GM12878 (cell line): ENCODE data around the gene LCN12. TPM values are rescaled to one million over a fixed set of nuclear protein-coding genes. Genes with fewer than 3 reads are reported as not detected.
A peak's percentile ranks its signal among the peaks of the same experiment; 100 is the strongest.

ENCODE experiments used
- ATAC-seq: fragments of 200-7000 bp; cut with Tn5 transposase; 3 replicates; pipeline ENCODE4 v1.9.1; 2020; ENCODE audit warnings: mild to moderate bottlenecking, moderate library complexity
- BruUV-seq: library from RNA; stranded (reverse); fragments of 400-500 nt; replicated peaks from 2 replicates; lab custom pipeline; 2021; lab: Mats Ljungman, UMichigan
- CTCF ChIA-PET: fragments of 300-600 bp; sonication (Branson Sonifier 250); formaldehyde crosslinking; extraction: SDS; loops from one replicate; lab custom pipeline; 2021; ENCODE audit warnings: inconsistent platforms; lab: Yijun Ruan, JAX
- POLR2A ChIA-PET: fragments of 350-600 bp; formaldehyde crosslinking; extraction: SDS; loops from one replicate; lab custom pipeline; 2021; ENCODE audit warnings: inconsistent platforms; lab: Charles Lee
- RAD21 ChIA-PET: fragments of 300-600 bp; sonication (Branson Sonifier 250); formaldehyde crosslinking; loops from one replicate; lab custom pipeline; 2023; ENCODE audit warnings: antibody characterized with exemption; ENCODE audit not compliant: unreplicated experiment; lab: Charles Lee
- SMC1A ChIA-PET: fragments of 300-600 bp; sonication (Branson Sonifier 250); formaldehyde crosslinking; loops from one replicate; lab custom pipeline; 2023; ENCODE audit not compliant: unreplicated experiment, uncharacterized antibody; lab: Charles Lee
- DNase-seq: peaks from one replicate; pipeline ENCODE4 v3.0.0-alpha.2; 2011; ENCODE audit warnings: low read depth, low spot score
- FAIRE-seq: peaks from 3 replicates; lab custom pipeline; 2011; peaks lifted over from hg19 to GRCh38; lab: Jason Lieb, UNC
- H2AFZ ChIP-seq: 2 replicates; pipeline ENCODE4 v1.6.0; 2011; ENCODE audit warnings: low read depth, low read length, control low read depth; ENCODE audit not compliant: control insufficient read depth
- H3K27ac ChIP-seq: 2 replicates; pipeline ENCODE4 v1.5.1; 2011; ENCODE audit warnings: control low read depth; ENCODE audit not compliant: control insufficient read depth, insufficient read depth
- H3K27me3 ChIP-seq, 2 experiments: replicated peaks in 1 of 2; 2 replicates each; pipeline versions ENCODE4 v1.6.0 to v1.6.1; 2011; ENCODE audit warnings: low read length in 1 of 2; ENCODE audit not compliant: control insufficient read depth in 2 of 2, insufficient read depth in 2 of 2
- H3K36me3 ChIP-seq, 2 experiments: 2 replicates each; pipeline ENCODE4 v1.5.1; 2011; ENCODE audit warnings: low read length in 1 of 2; ENCODE audit not compliant: control insufficient read depth in 2 of 2, insufficient read depth in 2 of 2
- H3K4me1 ChIP-seq: 2 replicates; pipeline ENCODE4 v1.6.1; 2011; ENCODE audit warnings: mild to moderate bottlenecking, low read length, moderate library complexity, mixed read lengths; ENCODE audit not compliant: control insufficient read depth, insufficient read depth
- H3K4me2 ChIP-seq: 2 replicates; pipeline ENCODE4 v1.6.0; 2011; ENCODE audit warnings: control low read depth; ENCODE audit not compliant: control insufficient read depth, insufficient read depth
- H3K4me3 ChIP-seq: fragments of 200-600 bp; sonication (generic); 2 replicates; pipeline ENCODE4 v1.5.1; 2016
- H3K79me2 ChIP-seq: 2 replicates; pipeline ENCODE4 v1.6.0; 2011; ENCODE audit warnings: low read length; ENCODE audit not compliant: control insufficient read depth, insufficient read depth
- H3K9ac ChIP-seq: 2 replicates; pipeline ENCODE4 v1.8.0; 2011; ENCODE audit warnings: low read length, control low read depth, mixed read lengths; ENCODE audit not compliant: control insufficient read depth, insufficient read depth
- H3K9me3 ChIP-seq: replicated peaks from 3 replicates; pipeline ENCODE4 v1.5.1; 2011; ENCODE audit warnings: mild to moderate bottlenecking, low read length; ENCODE audit not compliant: control insufficient read depth, insufficient read depth
- H4K20me1 ChIP-seq: 2 replicates; pipeline ENCODE4 v1.6.0; 2011; ENCODE audit not compliant: control insufficient read depth, insufficient read depth
- BHLHE40 ChIP-seq, 2 experiments: fragments of 450-650 bp in 1 of 2; IDR thresholded peaks; 2 replicates each; pipeline ENCODE4 v1.6.1; 2011 to 2017; ENCODE audit warnings: low read depth in 2 of 2, borderline replicate concordance in 1 of 2, improper control_type of control experiment in 1 of 2, low read length in 1 of 2, mild to moderate bottlenecking in 1 of 2
- NR2C2 ChIP-seq: IDR thresholded peaks from 2 replicates; pipeline ENCODE4 v1.6.1; 2011; ENCODE audit warnings: borderline replicate concordance, low read depth; ENCODE audit not compliant: control insufficient read depth, insufficient read length
- PKNOX1 ChIP-seq: fragments of 450-650 bp; IDR thresholded peaks from 2 replicates; pipeline ENCODE4 v1.6.1; 2016; ENCODE audit warnings: mild to moderate bottlenecking
- RUNX3 ChIP-seq: IDR thresholded peaks from 2 replicates; pipeline ENCODE4 v1.6.1; 2012; ENCODE audit warnings: low read length, inconsistent platforms
- USF1 ChIP-seq: IDR thresholded peaks from 2 replicates; pipeline ENCODE4 v1.6.1; 2011; ENCODE audit warnings: borderline replicate concordance, low read depth, mild to moderate bottlenecking, moderate library complexity, mixed read lengths, low read length; ENCODE audit not compliant: insufficient read depth; ENCODE audit errors: extremely low read length
- WGBS: methylation state at CpG from one replicate; pipeline ENCODE4 v1.1.6; 2016; ENCODE audit warnings: low lambda C conversion rate; ENCODE audit not compliant: insufficient replicate concordance, insufficient coverage; ENCODE audit errors: missing lambda C conversion rate; 5-methylcytosine and 5-hydroxymethylcytosine counted together
- in situ Hi-C: fragments of 300-500 bp; cut with MboI; formaldehyde crosslinking; loops from 9 replicates; pipeline ENCODE4 v1.14.3; 2018; ENCODE audit warnings: mixed read lengths
- intact Hi-C: fragments of 100-400 bp; cut with micrococcal nuclease; formaldehyde crosslinking; loops from one replicate; pipeline ENCODE4 v1.14.2; 2022; ENCODE audit not compliant: unreplicated experiment
- polyA plus RNA-seq, 11 experiments: library from polyadenylated mRNA; depleted of rRNA in 4 of 11; unstranded in 6 of 11; stranded (reverse) in 5 of 11; fragments of >200 nt; fragmentation: Nextera tagmentation in 4 of 11; fragmentation: Illumina TruSeq in 1 of 11; extraction: Ambion mirVana in 4 of 11; extraction: Trizol in 1 of 11; gene quantifications; 1 replicate in 1 of 11; 2 replicates in 10 of 11; pipeline versions ENCODE4 v1.2.1 to v1.2.3, GENCODE V29; 2011 to 2016; ENCODE audit warnings: inconsistent platforms in 2 of 11, missing spikeins in 2 of 11, low read depth in 1 of 11
- total RNA-seq, 4 experiments: library from RNA; depleted of rRNA in 3 of 4; stranded (reverse); fragments of >200 nt in 3 of 4; fragmentation: Illumina TruSeq in 1 of 4; extraction: Trizol in 1 of 4; gene quantifications; 2 replicates each; pipeline versions ENCODE4 v1.2.1 to v1.2.3, GENCODE V29; 2013 to 2021

LCN12 gene
- total and polyA plus RNA-seq, 10 of the 15 experiments (the other 5 are each of a cell fraction or from before 2014, with no cell fraction given): 0.06 to 0.64 (median 0.40) TPM; not detected in 3

- Histone ChIP-seq H3K27ac (no peak overlapping the region), H3K4me2 (peak overlapping the region; percentile 7; the same call in 1 of the 2 replicates), H3K27me3 (peaks cover 2 to 10% of the 10 kb centered on the region in 2 experiments; a peak in 3 of 4 replicates), H3K9me3 (no peaks in the 10 kb centered on the region), H3K4me3 (no peak overlapping the region), H3K4me1 (peaks cover 42% of the 10 kb centered on the region), H4K20me1 (no peaks in the 10 kb centered on the region), H3K79me2 (no peaks in the 10 kb centered on the region; the same call in 1 of the 2 replicates), H3K9ac (no peak overlapping the region), H2AFZ (no peak overlapping the region), H3K36me3 (no peaks in the 10 kb centered on the region)
- in situ Hi-C loops: no loop called here
- DNase-seq: no peak
- no peak for TF ChIP-seq NR2C2
- TF ChIP-seq BHLHE40 (IDR thresholded peaks at IDR 0.05; ENCODE audit: borderline replicate concordance in 1 of 2, low read depth in 2 of 2, low read length in 1 of 2): no peak
- TF ChIP-seq PKNOX1: no peak
- peak; percentile 13; the same call in 1 of the 2 replicates for TF ChIP-seq RUNX3
- TF ChIP-seq USF1: no peak
- intact Hi-C loops: no loop called here
- ATAC-seq: no peak
- ChIA-PET RAD21 (no interaction called here), POLR2A (no interaction called here), SMC1A (no interaction called here), CTCF (no interaction called here)
- no TSS peak for BruUV-seq
- WGBS: 3% methylated on average over 14 of the region's 18 CpGs
- FAIRE-seq: no peak
Measured at GRCh38 chr9:136997830-136998234, 45.8 kb downstream of the LCN12 start.
